GM18508 (cell line): ENCODE data around the gene PPIA.
"Not testable (repeated sequence)": the region's sequence is repeated elsewhere in the genome, so short reads cannot be mapped to it uniquely, and the experiment has no call there.

Experiments
- ATAC-seq: cut with Tn5 transposase; IDR thresholded peaks from one replicate; pipeline ENCODE4 v1.9.1; 2021; ENCODE audit warnings: moderate number of reproducible peaks; ENCODE audit not compliant: insufficient read depth, unreplicated experiment

PPIA gene

GRCh38 chr7:44762726-44763522, 33.6 kb upstream of the PPIA start:
- no peak for ATAC-seq

- ATAC-seq, result no peak
Observed at GRCh38 chr7:44764081-44764480, 32.4 kb upstream of the PPIA start.

- ATAC-seq, result no peak
Observed at GRCh38 chr7:44764665-44765578, 31.6 kb upstream of the PPIA start.

GRCh38 chr7:44765579-44766415, 30.7 kb upstream of the PPIA start:
- ATAC-seq, result no peak

- ATAC-seq, result no peak
Observed at GRCh38 chr7:44766416-44766801, 30.1 kb upstream of the PPIA start.

- ATAC-seq, result no peak
Observed at GRCh38 chr7:44767134-44767911, 29.2 kb upstream of the PPIA start.

GRCh38 chr7:44767912-44768627, 28.4 kb upstream of the PPIA start:
- no peak for ATAC-seq

GRCh38 chr7:44768628-44769371, 27.7 kb upstream of the PPIA start:
- no peak for ATAC-seq

GRCh38 chr7:44769376-44769775, 27.1 kb upstream of the PPIA start:
- ATAC-seq, result no peak

- no peak for ATAC-seq
Observed at GRCh38 chr7:44769776-44770294, 26.6 kb upstream of the PPIA start.

- no peak for ATAC-seq
Observed at GRCh38 chr7:44771358-44771757, 25.1 kb upstream of the PPIA start.

- ATAC-seq, result no peak
Observed at GRCh38 chr7:44772440-44772839, 24.0 kb upstream of the PPIA start.

GRCh38 chr7:44772867-44773266, 23.6 kb upstream of the PPIA start:
- no peak for ATAC-seq

GRCh38 chr7:44774486-44774885, 22.0 kb upstream of the PPIA start:
- not testable (repeated sequence) for ATAC-seq

GRCh38 chr7:44775383-44776107, 20.9 kb upstream of the PPIA start:
- no peak for ATAC-seq

- no peak for ATAC-seq
Observed at GRCh38 chr7:44776211-44776610, 20.3 kb upstream of the PPIA start.

GRCh38 chr7:44782460-44782859, 14.0 kb upstream of the PPIA start:
- no peak for ATAC-seq

GRCh38 chr7:44783407-44783806, 13.1 kb upstream of the PPIA start:
- ATAC-seq, result no peak
